Nephron progenitor cell (in vitro differentiated cells): ENCODE results near the gene CFAP58.

Source experiments
- DNase-seq: peaks from one replicate; pipeline ENCODE4 v3.0.0; 2021
- H3K27ac Mint-ChIP-seq: 2 replicates; pipeline ENCODE4 v1.8.0; 2021; ENCODE audit warnings: mild to moderate bottlenecking, moderate library complexity, mixed read lengths
- H3K27me3 Mint-ChIP-seq: 2 replicates; pipeline ENCODE4 v1.8.0; 2021; ENCODE audit warnings: mild to moderate bottlenecking, low read depth, mixed read lengths; ENCODE audit not compliant: poor library complexity
- H3K36me3 Mint-ChIP-seq: 2 replicates; pipeline ENCODE4 v1.8.0; 2021; ENCODE audit warnings: low read depth, mixed read lengths
- H3K4me1 Mint-ChIP-seq: 2 replicates; pipeline ENCODE4 v1.8.0; 2021; ENCODE audit warnings: mixed read lengths
- H3K4me3 Mint-ChIP-seq: 2 replicates; pipeline ENCODE4 v1.8.0; 2021; ENCODE audit warnings: mild to moderate bottlenecking, moderate library complexity, mixed read lengths
- H3K9me3 Mint-ChIP-seq: 2 replicates; pipeline ENCODE4 v1.8.0; 2021; ENCODE audit warnings: mild to moderate bottlenecking, moderate library complexity, mixed read lengths
- CTCF ChIP-seq: fragments of 200-600 bp; sonication (generic); IDR thresholded peaks from 2 replicates; pipeline ENCODE4 v1.5.0; 2021; ENCODE audit warnings: antibody characterized with exemption

The CFAP58 gene

GRCh38 chr10:104328896-104329710 is 24.5 kb upstream of the CFAP58 start:
- TF ChIP-seq CTCF, result no peak
- DNase-seq, result no peak

GRCh38 chr10:104329735-104330134 is 23.9 kb upstream of the CFAP58 start:
- no peak overlapping the region for H3K4me3 Mint-ChIP-seq
- peak overlapping the region; percentile 95 for H3K27ac Mint-ChIP-seq
- DNase-seq, result no peak
- H3K4me1 Mint-ChIP-seq, result peaks cover 96% of the 10 kb centered on the region
- H3K9me3 Mint-ChIP-seq, result no peaks in the 10 kb centered on the region
- H3K36me3 Mint-ChIP-seq, result peaks cover 4% of the 10 kb centered on the region
- H3K27me3 Mint-ChIP-seq, result peaks cover 3% of the 10 kb centered on the region
- TF ChIP-seq CTCF, result no peak

More at GRCh38 chr10:104328896-104329710, 24.5 kb upstream of the CFAP58 start:
- Mint-ChIP-seq H3K27ac (peak overlapping the region; percentile 98), H3K27me3 (peaks cover 3% of the 10 kb centered on the region), H3K9me3 (no peaks in the 10 kb centered on the region), H3K36me3 (peaks cover 4% of the 10 kb centered on the region), H3K4me1 (peaks cover 94% of the 10 kb centered on the region), H3K4me3 (peak overlapping the region; percentile 80)

GRCh38 chr10:104330168-104331110 is 23.2 kb upstream of the CFAP58 start:
- DNase-seq, result no peak
- peak overlapping the region; percentile 33 for H3K4me3 Mint-ChIP-seq
- H3K36me3 Mint-ChIP-seq, result no peaks in the 10 kb centered on the region
- peaks cover 96% of the 10 kb centered on the region for H3K4me1 Mint-ChIP-seq
- peaks cover 3% of the 10 kb centered on the region for H3K27me3 Mint-ChIP-seq
- TF ChIP-seq CTCF, result no peak
- H3K9me3 Mint-ChIP-seq, result no peaks in the 10 kb centered on the region
- peak overlapping the region; percentile 95 for H3K27ac Mint-ChIP-seq

- peak; percentile 25 for DNase-seq
- H3K4me1 Mint-ChIP-seq, result peaks cover 99% of the 10 kb centered on the region
- H3K9me3 Mint-ChIP-seq, result no peaks in the 10 kb centered on the region
- H3K27me3 Mint-ChIP-seq, result peaks cover 3% of the 10 kb centered on the region
- peak overlapping the region; percentile 95 for H3K27ac Mint-ChIP-seq
- peak overlapping the region; percentile 19 for H3K4me3 Mint-ChIP-seq
- H3K36me3 Mint-ChIP-seq, result no peaks in the 10 kb centered on the region
- TF ChIP-seq CTCF, result no peak
Measured at GRCh38 chr10:104331208-104331838, 22.3 kb upstream of the CFAP58 start.

- Mint-ChIP-seq H3K4me3 (peak overlapping the region; percentile 51), H3K4me1 (peaks cover 97% of the 10 kb centered on the region), H3K27me3 (peaks cover 3% of the 10 kb centered on the region), H3K27ac (peak overlapping the region; percentile 58), H3K9me3 (no peaks in the 10 kb centered on the region), H3K36me3 (no peaks in the 10 kb centered on the region)
- no peak for DNase-seq
- TF ChIP-seq CTCF, result no peak
Measured at GRCh38 chr10:104332243-104333031, 21.2 kb upstream of the CFAP58 start.
